Ecto neural progenitor cell (in vitro differentiated cells): ENCODE data around the gene ARFGAP1.

Experiments
- DNase-seq: peaks from one replicate; pipeline ENCODE4 v3.0.0-alpha.2; 2018; ENCODE audit warnings: low spot score

Gene ARFGAP1

GRCh38 chr20:63309261-63310071 lies 36.9 kb downstream of the ARFGAP1 start:
- DNase-seq: peak; percentile 86

GRCh38 chr20:63310265-63310991 lies 37.8 kb downstream of the ARFGAP1 start:
- DNase-seq: no peak

GRCh38 chr20:63311186-63311832 lies 38.7 kb downstream of the ARFGAP1 start:
- no peak for DNase-seq

- DNase-seq: no peak
Observed at GRCh38 chr20:63311833-63312243, 39.2 kb downstream of the ARFGAP1 start.

GRCh38 chr20:63312273-63312672 lies 39.7 kb downstream of the ARFGAP1 start:
- DNase-seq: no peak

GRCh38 chr20:63312690-63313348 lies 40.2 kb downstream of the ARFGAP1 start:
- DNase-seq: no peak

- DNase-seq: no peak
Observed at GRCh38 chr20:63313349-63314014, 40.9 kb downstream of the ARFGAP1 start.

- DNase-seq: no peak
Observed at GRCh38 chr20:63314015-63314471, 41.4 kb downstream of the ARFGAP1 start.

- DNase-seq: no peak
Observed at GRCh38 chr20:63314566-63315239, 42.1 kb downstream of the ARFGAP1 start.

- DNase-seq: no peak
Observed at GRCh38 chr20:63315240-63315689, 42.7 kb downstream of the ARFGAP1 start.

- no peak for DNase-seq
Observed at GRCh38 chr20:63315731-63316491, 43.3 kb downstream of the ARFGAP1 start.

GRCh38 chr20:63316502-63316921 lies 43.9 kb downstream of the ARFGAP1 start:
- no peak for DNase-seq

- DNase-seq: no peak
Observed at GRCh38 chr20:63317061-63317460, 44.4 kb downstream of the ARFGAP1 start.

GRCh38 chr20:63317601-63318291 lies 45.1 kb downstream of the ARFGAP1 start:
- no peak for DNase-seq

GRCh38 chr20:63318391-63319163 lies 46.0 kb downstream of the ARFGAP1 start:
- DNase-seq: no peak

- DNase-seq: no peak
Observed at GRCh38 chr20:63319164-63320040, 46.8 kb downstream of the ARFGAP1 start.

- no peak for DNase-seq
Observed at GRCh38 chr20:63320041-63320511, 47.5 kb downstream of the ARFGAP1 start.
